Astrocyte of the spinal cord (primary cell): ENCODE measurements around the gene DHRS3.

ENCODE experiments used
- DNase-seq: peaks from one replicate; pipeline ENCODE4 v3.0.0; 2011; ENCODE audit warnings: low read depth, low spot score
- H3K4me3 ChIP-seq: 2 replicates; pipeline ENCODE4 v1.5.1; 2011; ENCODE audit warnings: low read depth, mild to moderate bottlenecking, low read length, moderate library complexity
- CTCF ChIP-seq: IDR thresholded peaks from 2 replicates; pipeline ENCODE4 v1.5.1; 2012; ENCODE audit warnings: low read depth, mild to moderate bottlenecking, low read length, inconsistent platforms
- in situ Hi-C: cut with HindIII; loops from 2 replicates; pipeline ENCODE4 v1.10.0; 2017; ENCODE audit warnings: low sequenced_read_pairs

The DHRS3 gene

GRCh38 chr1:12587981-12588640 lies 29.9 kb downstream of the DHRS3 start:
- TF ChIP-seq CTCF, result no peak
- in situ Hi-C loops, result no loop called here
- DNase-seq, result peak; percentile 58
- H3K4me3 ChIP-seq, result no peak overlapping the region

GRCh38 chr1:12585951-12586942 lies 31.8 kb downstream of the DHRS3 start:
- in situ Hi-C loops, result no loop called here
- DNase-seq, result no peak
- no peak overlapping the region for H3K4me3 ChIP-seq
- TF ChIP-seq CTCF, result no peak

GRCh38 chr1:12585536-12585935 lies 32.5 kb downstream of the DHRS3 start:
- no peak for DNase-seq
- no peak overlapping the region for H3K4me3 ChIP-seq
- in situ Hi-C loops, result no loop called here
- TF ChIP-seq CTCF, result no peak

GRCh38 chr1:12584900-12585525 lies 33.0 kb downstream of the DHRS3 start:
- in situ Hi-C loops, result no loop called here
- TF ChIP-seq CTCF, result no peak
- H3K4me3 ChIP-seq, result no peak overlapping the region
- no peak for DNase-seq

- in situ Hi-C loops, result no loop called here
- DNase-seq, result no peak
- TF ChIP-seq CTCF, result no peak
- no peak overlapping the region for H3K4me3 ChIP-seq
Observed at GRCh38 chr1:12583484-12583883, 34.5 kb downstream of the DHRS3 start.

GRCh38 chr1:12582649-12583048 lies 35.4 kb downstream of the DHRS3 start:
- DNase-seq, result no peak
- H3K4me3 ChIP-seq, result no peak overlapping the region
- in situ Hi-C loops, result no loop called here
- TF ChIP-seq CTCF, result no peak
